SK-N-SH treated with all-trans-retinoic acid at 6 μM for 48 hours (cell line): ENCODE data around the gene CHKA.

Experiments
- BACH2 ChIP-seq: fragments of 250-450 bp; sonication (Bioruptor Pico); IDR thresholded peaks from 2 replicates; pipeline ENCODE4 v1.9.0; 2021; ENCODE audit warnings: mild to moderate bottlenecking, borderline replicate concordance
- ESRRG ChIP-seq: fragments of 250-450 bp; sonication (Bioruptor Pico); IDR thresholded peaks from 2 replicates; pipeline ENCODE4 v1.6.1; 2021; ENCODE audit warnings: mild to moderate bottlenecking
- OSR1 ChIP-seq: fragments of 250-450 bp; sonication (Bioruptor Pico); IDR thresholded peaks from 2 replicates; pipeline ENCODE4 v1.8.0; 2022; ENCODE audit warnings: moderate library complexity, mild to moderate bottlenecking, inconsistent platforms
- PPARA ChIP-seq: fragments of 250-450 bp; sonication (Bioruptor Pico); IDR thresholded peaks from 2 replicates; pipeline ENCODE4 v1.5.0; 2020; ENCODE audit warnings: mild to moderate bottlenecking, borderline replicate concordance
- RARB ChIP-seq: fragments of 250-450 bp; sonication (Bioruptor Pico); IDR thresholded peaks from 2 replicates; pipeline ENCODE4 v1.8.0; 2021; ENCODE audit warnings: mild to moderate bottlenecking, moderate library complexity
- SNAI2 ChIP-seq: fragments of 250-450 bp; sonication (Bioruptor Pico); IDR thresholded peaks from 2 replicates; pipeline ENCODE4 v1.5.0; 2020; ENCODE audit warnings: mild to moderate bottlenecking, moderate library complexity
- TCF4 ChIP-seq: fragments of 250-450 bp; sonication (Bioruptor Pico); IDR thresholded peaks from 2 replicates; pipeline ENCODE4 v1.8.0; 2021; ENCODE audit warnings: mild to moderate bottlenecking, moderate library complexity, borderline replicate concordance
- TOX ChIP-seq: fragments of 250-450 bp; sonication (Bioruptor Pico); IDR thresholded peaks from 2 replicates; pipeline ENCODE4 v1.8.0; 2021; ENCODE audit warnings: mild to moderate bottlenecking, moderate library complexity, borderline replicate concordance
- ZC3H10 ChIP-seq: fragments of 250-450 bp; sonication (Bioruptor Pico); IDR thresholded peaks from 2 replicates; pipeline ENCODE4 v1.5.1; 2021; ENCODE audit warnings: mild to moderate bottlenecking, moderate library complexity
- ZFP3 ChIP-seq: fragments of 250-450 bp; sonication (Bioruptor Pico); IDR thresholded peaks from 2 replicates; pipeline ENCODE4 v1.5.0; 2020; ENCODE audit warnings: mild to moderate bottlenecking, moderate library complexity
- ZNF70 ChIP-seq: fragments of 450-650 bp; formaldehyde crosslinking; IDR thresholded peaks from 2 replicates; pipeline ENCODE4 v1.5.0; 2020; ENCODE audit warnings: mild to moderate bottlenecking, moderate library complexity
- TF ChIP-seq, protein P1 (sequence below): fragments of 250-450 bp; sonication (Bioruptor Pico); IDR thresholded peaks from 2 replicates; pipeline ENCODE4 v1.8.0; 2020; ENCODE audit warnings: mild to moderate bottlenecking, moderate library complexity, borderline replicate concordance
- TF ChIP-seq, protein P2 (sequence below): fragments of 250-450 bp; sonication (Bioruptor Pico); IDR thresholded peaks from 2 replicates; pipeline ENCODE4 v1.5.1; 2021; ENCODE audit warnings: mild to moderate bottlenecking, moderate library complexity
- TF ChIP-seq, protein P3 (sequence below): fragments of 250-450 bp; sonication (Bioruptor Pico); IDR thresholded peaks from 2 replicates; pipeline ENCODE4 v1.5.1; 2020; ENCODE audit warnings: low read depth, mild to moderate bottlenecking, moderate library complexity

DNA sequence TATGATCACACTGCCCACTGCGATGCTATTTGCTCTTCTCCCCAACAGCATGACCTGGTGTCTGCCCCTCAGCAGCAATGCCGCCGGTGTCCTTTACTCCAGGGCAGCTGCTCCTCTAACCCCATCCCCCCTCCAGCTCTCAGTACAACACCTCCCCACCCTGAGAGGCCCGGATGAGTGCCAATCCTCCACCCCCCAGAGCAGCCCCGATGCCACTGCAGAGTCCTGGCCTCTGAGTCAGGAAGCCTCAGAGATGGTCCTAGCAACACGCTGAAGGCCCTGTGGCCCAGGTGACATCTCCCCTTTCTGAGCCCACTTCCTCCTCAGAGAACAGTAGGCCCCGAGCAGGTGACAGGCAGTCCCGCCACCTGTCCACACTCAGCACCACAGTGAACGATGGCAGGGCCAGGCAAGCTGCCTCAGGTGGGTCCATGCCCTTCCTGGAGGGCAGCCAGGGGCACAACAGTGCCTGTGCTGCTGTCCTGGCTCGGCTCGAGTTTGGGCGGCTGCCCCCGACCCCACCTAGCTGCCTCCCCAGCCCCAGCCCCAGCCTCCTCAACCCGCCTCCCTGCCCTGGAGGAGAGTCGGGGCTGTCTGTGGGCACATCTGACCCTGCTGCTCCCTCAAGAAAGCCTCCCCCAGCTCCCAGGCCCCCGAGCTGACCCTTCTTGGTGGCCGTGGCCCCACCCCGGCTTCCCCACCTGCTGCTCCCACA, 94.6 kb downstream of the CHKA start:
- TF ChIP-seq RARB, result no peak
- TF ChIP-seq, protein P1, sequence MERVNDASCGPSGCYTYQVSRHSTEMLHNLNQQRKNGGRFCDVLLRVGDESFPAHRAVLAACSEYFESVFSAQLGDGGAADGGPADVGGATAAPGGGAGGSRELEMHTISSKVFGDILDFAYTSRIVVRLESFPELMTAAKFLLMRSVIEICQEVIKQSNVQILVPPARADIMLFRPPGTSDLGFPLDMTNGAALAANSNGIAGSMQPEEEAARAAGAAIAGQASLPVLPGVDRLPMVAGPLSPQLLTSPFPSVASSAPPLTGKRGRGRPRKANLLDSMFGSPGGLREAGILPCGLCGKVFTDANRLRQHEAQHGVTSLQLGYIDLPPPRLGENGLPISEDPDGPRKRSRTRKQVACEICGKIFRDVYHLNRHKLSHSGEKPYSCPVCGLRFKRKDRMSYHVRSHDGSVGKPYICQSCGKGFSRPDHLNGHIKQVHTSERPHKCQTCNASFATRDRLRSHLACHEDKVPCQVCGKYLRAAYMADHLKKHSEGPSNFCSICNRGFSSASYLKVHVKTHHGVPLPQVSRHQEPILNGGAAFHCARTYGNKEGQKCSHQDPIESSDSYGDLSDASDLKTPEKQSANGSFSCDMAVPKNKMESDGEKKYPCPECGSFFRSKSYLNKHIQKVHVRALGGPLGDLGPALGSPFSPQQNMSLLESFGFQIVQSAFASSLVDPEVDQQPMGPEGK (CRISPR knock-in tag), result no peak
- TF ChIP-seq OSR1, result no peak
- TF ChIP-seq ESRRG (CRISPR knock-in tag), result no peak
- no peak for TF ChIP-seq ZNF70 (CRISPR knock-in tag)
- TF ChIP-seq ZFP3 (CRISPR knock-in tag), result no peak
- TF ChIP-seq, protein P2, sequence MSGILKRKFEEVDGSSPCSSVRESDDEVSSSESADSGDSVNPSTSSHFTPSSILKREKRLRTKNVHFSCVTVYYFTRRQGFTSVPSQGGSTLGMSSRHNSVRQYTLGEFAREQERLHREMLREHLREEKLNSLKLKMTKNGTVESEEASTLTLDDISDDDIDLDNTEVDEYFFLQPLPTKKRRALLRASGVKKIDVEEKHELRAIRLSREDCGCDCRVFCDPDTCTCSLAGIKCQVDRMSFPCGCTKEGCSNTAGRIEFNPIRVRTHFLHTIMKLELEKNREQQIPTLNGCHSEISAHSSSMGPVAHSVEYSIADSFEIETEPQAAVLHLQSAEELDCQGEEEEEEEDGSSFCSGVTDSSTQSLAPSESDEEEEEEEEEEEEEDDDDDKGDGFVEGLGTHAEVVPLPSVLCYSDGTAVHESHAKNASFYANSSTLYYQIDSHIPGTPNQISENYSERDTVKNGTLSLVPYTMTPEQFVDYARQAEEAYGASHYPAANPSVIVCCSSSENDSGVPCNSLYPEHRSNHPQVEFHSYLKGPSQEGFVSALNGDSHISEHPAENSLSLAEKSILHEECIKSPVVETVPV (CRISPR knock-in tag), result no peak
- TF ChIP-seq TCF4 (CRISPR knock-in tag), result no peak
- no peak for TF ChIP-seq PPARA (CRISPR knock-in tag)
- TF ChIP-seq ZC3H10, result no peak
- TF ChIP-seq, protein P3, sequence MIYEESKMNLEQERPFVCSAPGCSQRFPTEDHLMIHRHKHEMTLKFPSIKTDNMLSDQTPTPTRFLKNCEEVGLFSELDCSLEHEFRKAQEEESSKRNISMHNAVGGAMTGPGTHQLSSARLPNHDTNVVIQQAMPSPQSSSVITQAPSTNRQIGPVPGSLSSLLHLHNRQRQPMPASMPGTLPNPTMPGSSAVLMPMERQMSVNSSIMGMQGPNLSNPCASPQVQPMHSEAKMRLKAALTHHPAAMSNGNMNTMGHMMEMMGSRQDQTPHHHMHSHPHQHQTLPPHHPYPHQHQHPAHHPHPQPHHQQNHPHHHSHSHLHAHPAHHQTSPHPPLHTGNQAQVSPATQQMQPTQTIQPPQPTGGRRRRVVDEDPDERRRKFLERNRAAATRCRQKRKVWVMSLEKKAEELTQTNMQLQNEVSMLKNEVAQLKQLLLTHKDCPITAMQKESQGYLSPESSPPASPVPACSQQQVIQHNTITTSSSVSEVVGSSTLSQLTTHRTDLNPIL, result no peak
- no peak for TF ChIP-seq SNAI2 (CRISPR knock-in tag)
- TF ChIP-seq TOX (CRISPR knock-in tag), result no peak
- no peak for TF ChIP-seq BACH2 (CRISPR knock-in tag)
